Heart left ventricle (tissue), 16 donors: Measurements from ENCODE around the gene CNIH3. TPM values are rescaled to one million over a fixed set of nuclear protein-coding genes. Genes with fewer than 3 reads are reported as not detected.

Source experiments
- ATAC-seq, 4 donors: fragments of 200-7000 bp; cut with Tn5 transposase; one replicate each; pipeline ENCODE4 v1.9.1; 2020 to 2022; ENCODE audit warnings: moderate library complexity in 4 of 4, mild to moderate bottlenecking in 3 of 4, moderate number of reproducible peaks in 1 of 4
- DNase-seq, 5 donors: peaks; one replicate each; pipeline ENCODE4 v3.0.0-alpha.2; 2020
- H3K27ac ChIP-seq, 12 donors: fragments of 200-600 bp; sonication (generic) in 4 of 12; one replicate each; pipeline versions ENCODE4 v1.5.0 to v1.8.0; 2016 to 2022; ENCODE audit warnings: mild to moderate bottlenecking in 2 of 12
- H3K27me3 ChIP-seq, 9 donors: fragments of 200-600 bp; sonication (generic) in 2 of 9; one replicate each; pipeline versions ENCODE4 v1.5.1 to v1.8.0; 2016 to 2022; ENCODE audit warnings: mild to moderate bottlenecking in 3 of 9
- H3K36me3 ChIP-seq, 9 donors: fragments of 200-600 bp; sonication (generic) in 2 of 9; one replicate each; pipeline versions ENCODE4 v1.5.0 to v1.8.0; 2018 to 2022; ENCODE audit warnings: mild to moderate bottlenecking in 2 of 9
- H3K4me1 ChIP-seq, 12 donors: fragments of 200-600 bp; sonication (generic) in 4 of 12; one replicate each; pipeline versions ENCODE4 v1.5.0 to v1.8.0; 2016 to 2022; ENCODE audit warnings: mild to moderate bottlenecking in 3 of 12
- H3K4me3 ChIP-seq, 12 donors: fragments of 200-600 bp; sonication (generic) in 4 of 12; one replicate each; pipeline versions ENCODE4 v1.5.0 to v1.8.0; 2017 to 2022; ENCODE audit warnings: mild to moderate bottlenecking in 9 of 12, moderate library complexity in 4 of 12
- H3K9me3 ChIP-seq, 12 donors: fragments of 200-600 bp; sonication (generic) in 4 of 12; one replicate each; pipeline versions ENCODE4 v1.5.0 to v1.8.0; 2016 to 2022; ENCODE audit warnings: mild to moderate bottlenecking in 1 of 12
- POLR2A ChIP-seq, 2 donors: fragments of 450-650 bp; IDR thresholded peaks; one replicate each; pipeline ENCODE4 v1.6.1; 2017; ENCODE audit warnings: antibody characterized with exemption in 2 of 2, mild to moderate bottlenecking in 2 of 2, moderate library complexity in 2 of 2
- WGBS, 4 donors: extraction: QIAGEN DNeasy Blood & Tissue Kit in 2 of 4; methylation state at CpG; one replicate each; pipeline versions ENCODE4 v1.1.5 to v1.1.7; 2013 to 2018; 5-methylcytosine and 5-hydroxymethylcytosine counted together
- intact Hi-C, 10 donors: fragments of 100-400 bp; cut with DNase I; formaldehyde crosslinking; loops; one replicate each; pipeline versions ENCODE4 v1.11.1 to v1.14.2; 2022
- polyA plus RNA-seq, 2 donors: library from polyadenylated mRNA; stranded (reverse); fragments of 200-250 nt; gene quantifications; one replicate each; pipeline ENCODE4 v1.2.3, GENCODE V29; 2013
- total RNA-seq, 9 donors: library from RNA; depleted of rRNA in 2 of 9; stranded (reverse); fragments of >200 nt in 2 of 9; fragmentation: NEBNext Ultra II Directional in 3 of 9; extraction: Animal tissue kit (Norgen Biotek cat#: 25700) in 3 of 9; gene quantifications; one replicate each; pipeline versions ENCODE4 v1.1.0 to v1.2.4, GENCODE V29; 2016 to 2023
- TF ChIP-seq, protein P1 (sequence below), 12 donors: fragments of 200-600 bp; sonication (generic) in 4 of 12; IDR thresholded peaks; one replicate each; pipeline versions ENCODE4 v1.5.0 to v1.8.0; 2018 to 2022; ENCODE audit warnings: antibody characterized with exemption in 12 of 12, mild to moderate bottlenecking in 5 of 12
- donor health status: ischemic (EF 13 %, LVEDD 7.1; RV severe dilation, severe dysfunction).
- donor health status: healthy with polysubstance abuse.
- donor health status: DM: no; HTN: yes; CAD: no.
- donor health status: DM: no; HTN: no; CAD: no.
- donor health status: ischemic (EF 25% LVEDD 6.9; RV normal size, moderate dysfunction).
- donor health status: ischemic (EF 25% LVEDD 5.7; RV mildly dilated, moderate dysfunction).
- donor health status: healthy.
- donor health status: DM: yes; HTN: yes; CAD: no.
- donor health status: ischemic (EF 35%, LVEDD 5.7; RV mildly dilated, moderate dysfunction).
- donor health status: nonischemic (EF 11% LVEDD 7.7; RV severe dilation, severe dysfunction).
- donor health status: DM: yes; HTN: yes; CAD: no.
- donor health status: PGD.
- donor health status: ischemic (EF 29% LVEDD 5.4; RV normal size, mild dysfunction).
- donor health status: nonischemic (EF 23%, LVEDD 6.1; RV moderate dilation, normal function).

Gene CNIH3
- total and polyA plus RNA-seq, 11 donors = 0.34 to 2.6 (median 0.62) TPM; not detected in 2

DNA sequence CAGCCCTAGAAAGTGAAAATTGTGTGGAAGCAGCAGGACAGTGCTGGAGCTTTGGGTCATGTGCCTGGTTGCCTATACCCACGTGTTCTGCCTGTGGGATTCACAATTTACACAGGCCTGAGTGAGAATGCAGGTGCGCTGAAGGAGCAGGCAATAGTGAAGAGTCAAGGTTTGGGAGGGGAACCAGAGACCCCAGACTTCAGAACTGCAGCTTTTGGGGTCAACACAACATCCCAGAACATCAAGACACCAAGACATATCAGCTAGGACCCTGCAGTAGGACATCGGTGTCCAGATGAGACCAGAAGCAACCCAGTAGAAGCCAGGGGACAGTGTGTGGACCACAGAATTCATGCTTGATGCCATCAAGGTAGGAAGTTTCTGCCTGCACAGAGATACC, 29.1 kb upstream of the CNIH3 start:
- ATAC-seq (no peak), DNase-seq (no peak)
- WGBS, 4 donors = 77 to 84% (median 81%) methylated on average over 3 of the region's 3 CpGs
- Histone ChIP-seq H3K27me3 (no peaks in the 10 kb centered on the region), H3K36me3 (no peaks in the 10 kb centered on the region), H3K4me3 (no peak overlapping the region), H3K27ac (no peak overlapping the region), H3K4me1 (no peaks in the 10 kb centered on the region), H3K9me3 (no peaks in the 10 kb centered on the region)
- intact Hi-C loops = no loop called here
- no peak for TF ChIP-seq POLR2A (IDR thresholded peaks at IDR 0.05)

DNA sequence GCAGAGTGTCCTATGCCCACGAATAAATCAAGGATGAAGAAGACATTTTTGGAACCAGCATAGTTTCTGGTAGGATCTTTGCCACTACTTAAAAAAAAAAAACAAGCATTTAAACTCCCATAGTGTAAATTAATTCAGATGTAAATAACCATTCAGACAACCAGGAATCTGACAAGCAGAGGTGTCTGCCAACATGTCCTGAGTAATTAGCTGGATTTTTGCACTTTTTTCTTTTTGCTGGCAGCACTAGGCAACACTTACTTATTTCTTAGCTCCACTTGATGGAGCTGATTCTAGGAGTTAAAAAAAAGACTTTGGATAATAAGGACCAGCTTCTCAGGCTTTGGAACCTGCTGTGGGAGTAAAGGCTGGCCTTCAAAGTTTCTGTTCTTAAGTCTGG, 27.6 kb upstream of the CNIH3 start:
- Histone ChIP-seq H3K36me3 (no peaks in the 10 kb centered on the region), H3K9me3 (no peaks in the 10 kb centered on the region), H3K4me3 (no peak overlapping the region), H3K4me1 (peaks cover 0 to 8% (median 0%) of the 10 kb centered on the region in 12 donors), H3K27me3 (no peaks in the 10 kb centered on the region), H3K27ac (no peak overlapping the region)
- intact Hi-C loops = no loop called here
- 67 to 81% (median 76%) methylated on average over 1 of the region's 1 CpG for WGBS, 4 donors
- DNase-seq = no peak
- ATAC-seq = no peak
- TF ChIP-seq, protein P1, sequence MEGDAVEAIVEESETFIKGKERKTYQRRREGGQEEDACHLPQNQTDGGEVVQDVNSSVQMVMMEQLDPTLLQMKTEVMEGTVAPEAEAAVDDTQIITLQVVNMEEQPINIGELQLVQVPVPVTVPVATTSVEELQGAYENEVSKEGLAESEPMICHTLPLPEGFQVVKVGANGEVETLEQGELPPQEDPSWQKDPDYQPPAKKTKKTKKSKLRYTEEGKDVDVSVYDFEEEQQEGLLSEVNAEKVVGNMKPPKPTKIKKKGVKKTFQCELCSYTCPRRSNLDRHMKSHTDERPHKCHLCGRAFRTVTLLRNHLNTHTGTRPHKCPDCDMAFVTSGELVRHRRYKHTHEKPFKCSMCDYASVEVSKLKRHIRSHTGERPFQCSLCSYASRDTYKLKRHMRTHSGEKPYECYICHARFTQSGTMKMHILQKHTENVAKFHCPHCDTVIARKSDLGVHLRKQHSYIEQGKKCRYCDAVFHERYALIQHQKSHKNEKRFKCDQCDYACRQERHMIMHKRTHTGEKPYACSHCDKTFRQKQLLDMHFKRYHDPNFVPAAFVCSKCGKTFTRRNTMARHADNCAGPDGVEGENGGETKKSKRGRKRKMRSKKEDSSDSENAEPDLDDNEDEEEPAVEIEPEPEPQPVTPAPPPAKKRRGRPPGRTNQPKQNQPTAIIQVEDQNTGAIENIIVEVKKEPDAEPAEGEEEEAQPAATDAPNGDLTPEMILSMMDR (IDR thresholded peaks at IDR 0.05) = no peak
- TF ChIP-seq POLR2A (IDR thresholded peaks at IDR 0.05) = no peak

DNA sequence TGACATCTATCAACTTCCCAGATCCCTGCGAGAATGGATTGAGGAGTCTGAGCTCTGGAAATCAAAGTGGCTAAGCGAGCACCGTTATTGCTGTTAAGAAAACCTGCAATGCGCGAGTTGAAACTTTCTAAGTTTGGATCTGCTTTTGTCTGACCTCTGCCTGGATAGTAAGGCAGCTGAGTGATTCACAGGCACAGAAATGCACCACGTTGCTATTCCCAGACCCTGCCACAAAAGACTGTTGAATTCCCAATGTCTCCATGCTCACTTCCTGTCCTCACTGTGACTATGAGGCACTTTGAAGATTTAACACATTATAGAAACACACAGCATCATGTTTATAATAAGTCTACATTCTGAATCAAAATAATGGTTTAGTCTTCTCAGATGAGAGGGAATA, 27.1 kb upstream of the CNIH3 start:
- Histone ChIP-seq H3K4me3 (no peak overlapping the region), H3K27me3 (no peaks in the 10 kb centered on the region), H3K36me3 (no peaks in the 10 kb centered on the region), H3K27ac (no peak overlapping the region), H3K4me1 (peaks cover 0 to 8% (median 0%) of the 10 kb centered on the region in 12 donors), H3K9me3 (no peaks in the 10 kb centered on the region)
- WGBS, 4 donors = 68 to 78% (median 75%) methylated on average over 6 of the region's 6 CpGs
- TF ChIP-seq, protein P1 (IDR thresholded peaks at IDR 0.05) = no peak
- no peak for TF ChIP-seq POLR2A (IDR thresholded peaks at IDR 0.05)
- intact Hi-C loops = no loop called here
- ATAC-seq = no peak
- no peak for DNase-seq

DNA sequence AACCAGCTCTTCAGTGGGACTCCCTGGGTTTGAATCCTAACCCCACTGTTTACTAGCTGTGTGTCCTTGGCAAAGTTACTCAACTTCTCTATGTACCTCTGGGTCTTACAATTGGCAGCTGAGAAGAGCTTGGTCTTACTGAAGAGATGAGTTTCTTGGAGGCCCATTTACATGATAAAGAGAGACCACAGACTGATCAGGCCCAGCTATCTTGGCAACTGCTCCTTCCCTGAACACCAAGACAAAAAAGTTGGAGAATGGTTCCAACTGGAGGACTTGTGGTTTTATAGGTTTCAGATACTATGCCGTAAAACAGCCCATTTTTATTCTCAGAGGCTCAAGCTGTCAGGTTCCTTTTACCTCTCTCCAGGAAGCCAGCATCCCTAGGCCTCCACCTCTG, 24.8 kb upstream of the CNIH3 start:
- no peak for ATAC-seq
- 80 to 94% (median 93%) methylated on average over 1 of the region's 1 CpG for WGBS, 4 donors

More for the DNA sequence above, 24.8 kb upstream of the CNIH3 start:
- H3K27me3 ChIP-seq = no peaks in the 10 kb centered on the region
- H3K27ac ChIP-seq = no peak overlapping the region
- intact Hi-C loops = no loop called here
- H3K4me3 ChIP-seq = no peak overlapping the region
- no peak for DNase-seq
- no peaks in the 10 kb centered on the region for H3K36me3 ChIP-seq
- H3K9me3 ChIP-seq = peaks cover 0 to 6% (median 0%) of the 10 kb centered on the region in 12 donors
- TF ChIP-seq POLR2A (IDR thresholded peaks at IDR 0.05) = no peak
- TF ChIP-seq, protein P1 (IDR thresholded peaks at IDR 0.05) = no peak
- H3K4me1 ChIP-seq = peaks cover 0 to 8% (median 0%) of the 10 kb centered on the region in 12 donors
